NCI-H187 treated with DMSO at 0.1 percent for 48 hours (cell line): Measurements from ENCODE around the gene FCER2.

ENCODE experiments used
- DNase-seq: peaks from one replicate; lab custom pipeline; 2025; lab: John Stamatoyannopoulos, UW

The FCER2 gene

DNA sequence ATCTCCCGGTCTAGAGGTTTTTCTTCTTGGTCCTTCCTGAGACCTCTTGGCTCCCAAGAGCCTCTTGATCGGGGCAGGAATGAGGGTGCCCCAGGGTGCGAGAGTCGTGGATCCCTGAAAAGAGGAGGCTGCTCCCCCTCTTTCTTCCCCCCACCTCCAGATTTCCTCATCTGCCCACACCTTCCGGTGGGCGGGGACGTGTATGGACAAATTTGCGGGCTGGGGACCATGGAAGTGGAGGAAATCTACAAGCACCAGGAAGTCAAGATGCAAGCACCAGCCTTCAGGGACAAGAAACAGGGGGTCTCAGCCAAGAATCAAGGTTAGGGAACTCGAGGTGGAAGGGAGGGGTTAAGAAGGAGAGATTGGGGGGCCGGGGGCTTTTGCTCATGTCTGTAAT lies 25.1 kb downstream of the FCER2 start, which contains the start of gene MCEMP1:
MCEMP1 (plus strand) TSS at position 237 of the 400 bp plus-strand sequence; CDS start at position 268, 31 bp downstream.
- no peak for DNase-seq

DNA sequence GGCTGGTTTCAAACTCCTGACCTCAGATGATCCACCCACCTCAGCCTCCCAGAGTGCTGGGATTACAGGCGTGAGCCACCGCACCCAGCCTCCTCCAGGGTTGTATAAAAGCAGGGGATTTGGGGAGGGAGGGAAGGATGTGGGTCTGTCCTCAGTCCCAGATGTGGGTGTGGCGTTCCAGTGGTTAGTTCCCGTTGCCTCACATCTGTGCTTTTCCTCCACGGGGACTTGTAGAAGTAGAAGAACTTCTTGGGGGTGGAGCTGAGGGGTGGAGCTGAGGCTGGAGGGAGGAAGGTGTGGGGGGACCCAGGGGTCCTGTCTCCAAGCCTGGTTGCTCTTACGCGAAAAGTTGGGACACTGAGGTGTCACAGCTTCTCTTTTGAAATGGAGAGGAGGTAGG lies 25.6 kb downstream of the FCER2 start:
- DNase-seq, result no peak

- no peak for DNase-seq
Observed at GRCh38 chr19:7674010-7675005, 27.6 kb downstream of the FCER2 start.

DNA sequence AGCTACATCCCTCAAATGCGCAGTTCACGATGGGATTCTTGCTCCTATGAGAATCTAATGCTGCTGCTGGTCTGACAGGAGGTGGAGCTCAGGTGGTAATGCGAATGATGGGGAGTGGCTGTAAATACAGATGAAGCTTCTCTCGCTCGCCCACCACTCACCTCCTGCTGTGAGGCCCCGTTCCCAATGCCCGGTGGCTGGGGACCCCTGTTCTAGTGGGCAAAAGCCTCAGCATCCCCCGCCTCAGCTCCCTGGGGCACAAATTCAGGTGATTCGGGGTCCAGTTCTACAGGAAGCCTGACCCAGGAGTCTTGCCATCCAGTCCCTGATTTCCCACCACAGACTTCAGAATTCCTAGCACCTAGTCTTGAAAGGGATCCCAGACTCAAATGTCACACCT lies 29.4 kb downstream of the FCER2 start:
- no peak for DNase-seq

DNA sequence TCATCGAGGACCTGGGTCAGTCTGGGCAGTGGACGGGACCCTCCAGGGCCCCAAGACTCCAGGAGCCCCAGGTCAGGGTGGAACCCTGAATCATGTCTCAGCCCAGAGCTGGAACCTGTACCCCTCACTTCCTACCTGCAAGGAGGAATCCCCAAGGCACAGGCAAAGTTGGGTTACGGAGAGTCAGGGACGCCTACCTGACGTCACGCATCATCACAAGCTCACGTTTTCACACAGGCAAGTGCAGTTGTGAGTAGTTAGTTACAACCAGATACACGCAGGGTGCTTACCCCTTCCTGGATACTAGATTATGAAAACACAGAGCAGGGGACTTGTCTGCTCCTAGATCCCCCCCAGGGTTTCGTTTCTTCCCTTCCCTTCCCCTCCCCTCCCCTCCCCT lies 31.1 kb downstream of the FCER2 start:
- no peak for DNase-seq

- DNase-seq, result no peak
Observed at GRCh38 chr19:7670150-7670783, 31.7 kb downstream of the FCER2 start.

GRCh38 chr19:7669641-7670040 lies 32.3 kb downstream of the FCER2 start:
- DNase-seq, result no peak

- DNase-seq, result no peak
Observed at GRCh38 chr19:7668842-7669241, 33.1 kb downstream of the FCER2 start, which contains the start of gene RETN. TSS of gene RETN (plus strand) at chr19:7669049. CDS start at chr19:7669327, 278 bp downstream.

GRCh38 chr19:7665076-7665475 lies 36.9 kb downstream of the FCER2 start:
- no peak for DNase-seq

DNA sequence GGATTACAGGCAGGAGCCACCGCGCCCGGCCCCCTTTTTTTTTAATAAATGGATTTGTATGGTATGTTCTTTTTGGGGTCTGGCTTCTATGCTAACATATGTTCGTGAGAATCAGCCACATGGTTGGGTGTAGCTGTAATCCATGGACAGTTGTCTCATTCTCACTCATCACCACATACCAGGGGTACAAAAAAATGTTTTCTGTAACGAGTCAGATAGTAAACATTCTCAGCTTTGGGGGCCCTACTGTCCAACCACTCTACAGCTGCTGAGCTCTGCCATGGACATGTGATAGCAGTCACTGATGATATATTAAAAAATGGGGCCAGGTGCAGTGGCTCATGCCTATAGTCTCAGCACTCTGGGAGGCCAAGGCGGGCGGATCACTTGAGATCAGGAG lies 38.2 kb downstream of the FCER2 start:
- no peak for DNase-seq

- DNase-seq, result no peak
Observed at GRCh38 chr19:7662657-7663056, 39.3 kb downstream of the FCER2 start.

- no peak for DNase-seq
Observed at GRCh38 chr19:7661744-7662538, 40.0 kb downstream of the FCER2 start.

DNA sequence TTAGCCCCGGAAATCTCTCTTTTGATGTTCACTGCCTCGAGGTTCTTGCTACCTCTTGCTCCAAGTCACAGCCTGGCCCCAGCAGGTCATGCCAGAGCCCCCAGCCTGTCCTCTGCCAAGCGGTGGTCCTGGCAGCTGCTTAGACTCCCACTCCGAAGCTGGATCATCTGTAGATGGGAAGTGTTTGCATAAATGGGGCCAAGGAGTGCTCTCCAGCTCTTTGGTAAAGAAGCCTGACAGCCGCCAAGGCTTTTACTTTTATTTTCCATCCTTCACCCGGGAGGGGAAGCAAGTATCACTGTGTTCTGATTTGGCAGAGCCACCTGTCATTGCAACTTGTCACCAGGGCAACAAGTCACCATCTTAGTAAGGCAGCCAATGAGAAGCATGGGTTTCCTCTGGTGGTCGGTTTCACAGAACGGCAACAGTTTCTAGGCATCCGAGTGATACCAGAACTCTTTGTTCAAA lies 43.7 kb downstream of the FCER2 start:
- no peak for DNase-seq

DNA sequence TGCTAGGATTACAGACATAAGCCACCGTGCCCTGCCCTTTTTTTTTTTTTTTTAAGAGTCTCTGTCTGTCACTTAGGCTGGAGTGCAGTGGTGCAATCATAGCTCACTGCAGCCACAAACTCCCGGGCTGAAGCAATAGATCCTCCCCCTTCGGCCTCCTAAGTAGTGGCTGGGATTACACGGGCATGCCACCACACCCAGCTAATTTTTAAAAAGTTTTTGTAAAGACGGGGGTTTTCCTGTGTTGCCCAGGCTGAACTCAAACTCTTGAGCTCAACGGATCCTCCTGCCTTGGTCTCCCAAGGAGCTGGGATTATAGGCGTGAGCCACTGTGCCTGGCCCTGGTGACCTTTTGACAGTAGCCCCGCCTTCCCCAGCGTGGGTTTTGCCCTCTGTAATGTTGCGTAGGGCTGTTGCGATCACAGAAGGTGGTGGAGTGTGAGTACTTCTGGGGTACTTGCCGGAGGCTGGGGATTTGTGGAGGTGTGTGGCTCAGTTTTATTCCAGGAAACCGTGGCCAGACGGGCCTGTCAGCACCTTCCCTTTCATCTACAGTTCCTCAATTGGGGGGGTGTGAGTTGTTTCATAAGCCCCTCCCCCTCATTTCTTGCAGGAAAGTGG lies 44.7 kb downstream of the FCER2 start:
- DNase-seq, result no peak

GRCh38 chr19:7655581-7655980 lies 46.4 kb downstream of the FCER2 start:
- no peak for DNase-seq

DNA sequence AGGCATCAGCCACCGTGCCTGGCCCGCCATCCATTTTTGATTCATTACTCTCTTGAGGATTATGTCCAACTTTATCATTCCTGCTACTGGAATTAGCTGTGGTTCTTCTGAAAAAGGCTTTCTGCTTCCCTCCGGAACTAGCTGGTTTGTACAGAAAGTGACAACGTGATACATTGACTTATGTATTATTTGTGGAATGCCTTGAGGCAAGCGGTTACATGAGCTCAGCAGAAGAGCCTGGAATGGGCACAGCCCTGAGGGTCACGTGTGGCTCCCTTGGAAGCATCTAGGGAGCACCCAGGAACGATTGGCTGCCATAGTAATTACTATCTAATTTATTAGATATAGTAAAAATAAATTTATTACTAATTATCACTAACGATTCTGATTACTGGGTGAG lies 47.5 kb downstream of the FCER2 start:
- DNase-seq, result no peak

DNA sequence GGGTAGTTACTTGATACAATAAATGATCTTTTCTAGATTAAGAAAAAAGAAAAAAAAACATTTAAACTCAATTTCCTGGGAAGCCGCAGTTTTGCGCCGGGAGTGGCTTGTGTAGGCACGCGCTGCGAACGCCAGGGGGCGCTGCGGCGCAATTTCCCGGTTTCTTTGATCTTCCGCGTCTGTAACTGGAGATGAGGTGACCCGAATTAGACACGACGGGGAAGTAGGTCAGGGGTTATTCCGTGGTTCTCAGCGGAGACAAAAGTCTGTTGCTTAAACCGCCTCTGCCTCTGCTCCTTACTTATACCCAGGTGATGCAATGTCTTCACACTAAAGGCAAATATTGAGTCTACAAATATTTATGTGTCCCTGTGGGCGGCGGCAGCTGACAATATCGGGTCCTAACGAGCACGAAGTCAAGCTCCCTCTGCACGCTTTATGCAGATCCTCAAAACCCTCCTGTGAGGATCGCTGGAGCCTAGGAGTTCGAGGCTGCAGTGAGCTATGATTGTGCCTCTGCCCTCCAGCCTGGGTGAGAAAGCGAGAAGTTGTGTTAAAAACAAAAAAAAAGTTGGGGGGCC lies 49.8 kb downstream of the FCER2 start:
- no peak for DNase-seq

GRCh38 chr19:7650148-7650547 lies 51.8 kb downstream of the FCER2 start:
- DNase-seq, result no peak

GRCh38 chr19:7648265-7649014 lies 53.5 kb downstream of the FCER2 start:
- DNase-seq, result no peak

- no peak for DNase-seq
Observed at GRCh38 chr19:7647156-7647555, 54.8 kb downstream of the FCER2 start.

GRCh38 chr19:7646426-7646700 lies 55.6 kb downstream of the FCER2 start:
- no peak for DNase-seq
